GM12892 (cell line): ENCODE data around the gene PRKN.
A peak's percentile ranks its signal among the peaks of the same experiment; 100 is the strongest.

Experiments
- DNase-seq: peaks from one replicate; pipeline ENCODE4 v3.0.0; 2011; ENCODE audit not compliant: insufficient read length
- FAIRE-seq: peaks from 2 replicates; lab custom pipeline; 2011; peaks lifted over from hg19 to GRCh38; lab: Jason Lieb, UNC
- POLR2A ChIP-seq: IDR thresholded peaks from 2 replicates; pipeline ENCODE4 v1.6.1; 2011; ENCODE audit warnings: low read depth, low read length, control low read depth
- POLR2AphosphoS5 ChIP-seq: IDR thresholded peaks from 2 replicates; pipeline ENCODE4 v1.6.1; 2011; ENCODE audit warnings: low read depth, low read length, control low read depth
- TAF1 ChIP-seq: IDR thresholded peaks from 2 replicates; pipeline ENCODE4 v1.6.1; 2011; ENCODE audit warnings: low read depth, mild to moderate bottlenecking, control low read depth, low read length, borderline replicate concordance

Gene PRKN

GRCh38 chr6:161393292-161393691, 1334.3 kb downstream of the PRKN start:
- FAIRE-seq (no peak), DNase-seq (no peak)
- TF ChIP-seq POLR2AphosphoS5: no peak
- TF ChIP-seq TAF1: no peak

GRCh38 chr6:161389756-161390155, 1337.8 kb downstream of the PRKN start:
- TF ChIP-seq POLR2A: no peak
- no peak for TF ChIP-seq POLR2AphosphoS5
- no peak for TF ChIP-seq TAF1
- DNase-seq (no peak), FAIRE-seq (no peak)

DNA sequence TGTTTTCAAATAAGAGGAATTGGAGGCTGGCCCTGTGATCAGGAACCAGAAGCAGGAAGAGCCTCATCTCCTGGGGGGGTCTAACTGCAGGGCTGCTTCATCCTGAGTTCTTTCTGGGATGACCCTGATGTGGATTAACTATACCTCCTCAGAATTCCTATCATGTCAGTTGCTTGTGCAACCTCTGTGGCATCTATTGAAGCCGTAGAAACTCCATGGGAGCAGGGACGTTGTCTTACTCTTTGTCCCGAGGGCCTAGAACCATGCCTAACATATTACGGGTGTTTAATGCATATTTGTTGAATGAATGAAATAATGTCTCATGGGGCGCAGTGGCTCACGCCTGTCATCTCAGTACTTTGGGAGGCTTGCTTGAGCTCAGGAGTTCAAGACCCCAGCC, 1343.6 kb downstream of the PRKN start:
- TF ChIP-seq POLR2AphosphoS5 (no peak), TAF1 (no peak), POLR2A (no peak)
- no peak for FAIRE-seq

DNA sequence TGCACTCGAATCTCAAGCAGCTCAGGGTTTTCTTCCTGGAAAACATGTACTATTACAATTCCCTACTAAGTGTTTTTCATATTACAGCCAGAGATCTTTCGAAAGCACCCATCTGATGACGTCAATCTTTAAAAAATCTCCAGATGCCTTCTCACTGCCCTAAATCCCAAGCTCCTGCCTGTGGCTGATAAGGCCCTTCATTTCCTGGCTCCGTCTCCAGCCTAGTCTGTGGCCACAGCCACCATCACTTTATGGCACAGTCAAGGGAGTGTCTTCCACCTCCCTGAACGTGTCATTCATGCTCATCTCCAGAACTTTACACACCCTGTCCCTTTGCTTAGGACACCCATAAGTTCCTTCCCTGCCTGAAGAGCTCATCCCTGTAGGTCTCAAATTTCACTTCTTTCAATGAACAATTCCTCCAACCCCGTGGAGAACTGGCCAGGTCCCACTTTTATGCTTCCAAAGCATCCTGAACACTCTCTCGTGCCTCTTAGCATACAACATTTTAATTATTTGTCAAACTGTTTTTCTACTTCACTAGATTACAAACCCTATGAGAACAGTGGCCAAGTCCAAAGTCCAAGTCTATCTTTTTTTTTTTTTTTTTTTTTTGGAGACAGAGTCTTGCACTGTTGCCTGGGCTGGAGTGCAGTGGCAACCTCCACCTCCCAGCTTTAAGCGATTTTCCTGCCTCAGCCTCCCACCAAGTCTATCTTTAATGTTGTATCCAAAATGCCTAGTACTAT, 1347.6 kb downstream of the PRKN start:
- DNase-seq: no peak
- FAIRE-seq: no peak
- TF ChIP-seq POLR2AphosphoS5 (no peak), TAF1 (no peak), POLR2A (no peak)

More for the DNA sequence above, 1343.6 kb downstream of the PRKN start:
- DNase-seq: no peak

GRCh38 chr6:161378115-161378514, 1349.5 kb downstream of the PRKN start:
- DNase-seq: no peak
- TF ChIP-seq POLR2A: no peak
- no peak for TF ChIP-seq TAF1
- TF ChIP-seq POLR2AphosphoS5: no peak
- no peak for FAIRE-seq

- FAIRE-seq: no peak
- no peak for TF ChIP-seq TAF1
- no peak for TF ChIP-seq POLR2AphosphoS5
- TF ChIP-seq POLR2A: no peak
- DNase-seq: no peak
Measured at GRCh38 chr6:161377116-161377515, 1350.5 kb downstream of the PRKN start.

DNA sequence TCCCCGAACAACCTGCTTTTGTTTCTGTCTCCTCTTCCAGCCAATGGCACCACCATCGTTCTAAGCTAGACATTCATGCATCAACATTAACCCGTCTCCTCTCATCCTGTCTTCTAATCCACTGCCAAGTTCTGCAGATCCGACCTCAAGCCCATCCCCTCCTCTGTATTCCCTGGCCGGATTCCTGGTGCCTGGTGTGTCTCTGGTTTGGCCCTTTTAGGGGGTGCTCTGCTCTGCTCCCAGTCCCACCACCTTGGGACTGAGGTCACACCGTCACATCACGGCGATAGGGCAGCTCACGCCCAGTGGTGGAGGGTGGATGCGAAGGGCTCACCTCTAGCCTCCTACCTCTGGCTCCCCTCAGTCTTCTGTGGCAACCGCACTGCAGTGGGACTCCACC, 1351.2 kb downstream of the PRKN start:
- no peak for FAIRE-seq

DNA sequence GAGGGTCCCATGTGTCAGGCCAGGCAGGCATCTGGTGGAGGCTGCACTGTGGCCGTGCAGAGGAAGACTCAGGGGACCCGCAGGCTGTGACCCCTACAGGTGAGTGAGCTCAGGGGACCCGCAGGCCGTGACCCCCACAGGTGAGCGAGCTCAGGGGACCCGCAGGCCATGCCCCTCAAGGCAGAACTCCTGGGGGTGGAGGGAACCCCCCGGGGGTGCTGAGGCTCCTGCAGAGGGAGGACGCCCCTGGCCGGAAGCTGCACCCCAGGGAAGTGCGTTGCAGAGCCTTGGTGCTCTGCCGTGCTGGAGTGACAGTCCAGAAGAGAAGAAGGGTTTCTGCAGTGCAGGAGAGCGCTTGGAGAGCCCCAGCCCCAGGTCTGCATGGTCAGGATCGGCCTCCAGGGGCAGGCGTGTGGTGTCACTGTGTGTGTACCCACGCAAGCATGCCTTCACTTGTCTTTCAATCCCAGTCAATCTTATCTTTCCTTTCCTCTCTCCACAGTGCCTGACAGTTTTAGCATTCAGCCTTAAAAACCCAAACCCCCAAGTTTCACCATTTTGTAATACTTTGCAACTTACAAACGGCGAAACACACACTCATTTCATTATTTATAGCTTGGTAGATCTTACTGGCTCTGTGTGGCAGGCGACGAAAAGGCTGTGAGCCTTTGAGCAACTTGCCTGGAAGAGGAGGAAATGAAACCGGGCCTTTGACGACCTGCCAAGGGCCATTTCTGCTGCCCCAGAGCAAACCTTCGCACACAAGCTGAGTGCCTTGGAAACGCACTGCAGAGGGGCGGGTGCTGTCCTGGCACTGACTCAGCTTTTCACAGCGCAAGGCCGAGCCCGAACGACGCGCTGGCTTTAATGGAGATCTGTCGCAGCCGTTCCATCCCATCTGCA, 1352.3 kb downstream of the PRKN start:
- TF ChIP-seq POLR2A: no peak
- TF ChIP-seq TAF1: no peak
- no peak for TF ChIP-seq POLR2AphosphoS5
- DNase-seq: no peak
- FAIRE-seq: peak; percentile 9

More for the DNA sequence above, 1351.2 kb downstream of the PRKN start:
- DNase-seq: no peak
- TF ChIP-seq POLR2A: no peak
- TF ChIP-seq POLR2AphosphoS5: no peak
- no peak for TF ChIP-seq TAF1

GRCh38 chr6:161373905-161374451, 1353.6 kb downstream of the PRKN start:
- FAIRE-seq: no peak
- no peak for DNase-seq
- TF ChIP-seq POLR2A (no peak), POLR2AphosphoS5 (no peak), TAF1 (no peak)

GRCh38 chr6:161372422-161372793, 1355.2 kb downstream of the PRKN start:
- FAIRE-seq (no peak), DNase-seq (no peak)
- TF ChIP-seq POLR2A (no peak), TAF1 (no peak), POLR2AphosphoS5 (no peak)

GRCh38 chr6:161370880-161371279, 1356.7 kb downstream of the PRKN start:
- FAIRE-seq (peak; percentile 98), DNase-seq (peak; percentile 58)
- no peak for TF ChIP-seq TAF1
- TF ChIP-seq POLR2AphosphoS5: no peak
- TF ChIP-seq POLR2A: no peak

- DNase-seq (no peak), FAIRE-seq (no peak)
- TF ChIP-seq TAF1 (no peak), POLR2AphosphoS5 (no peak), POLR2A (no peak)
Measured at GRCh38 chr6:161369339-161369738, 1358.2 kb downstream of the PRKN start.
